HepG2 (cell line): ENCODE results near the gene PTPN3. TPM values are rescaled to one million over a fixed set of nuclear protein-coding genes. Genes with fewer than 3 reads are reported as not detected.

ENCODE experiments used
- HMG20B ChIP-seq: conservative IDR thresholded peaks from 2 replicates; pipeline ENCODE4 v1.6.1; 2016; ENCODE audit warnings: missing genetic modification reagents, missing compliant biosample characterization
- KLF15 ChIP-seq: sonication (generic); formaldehyde crosslinking; IDR thresholded peaks from 2 replicates; pipeline ENCODE4 v1.8.1; 2023; ENCODE audit warnings: borderline replicate concordance, mild to moderate bottlenecking, inconsistent platforms, missing genetic modification reagents, mixed read lengths
- KLF6 ChIP-seq: IDR thresholded peaks from 2 replicates; pipeline ENCODE4 v1.8.0; 2016; ENCODE audit warnings: missing biosample characterization, missing genetic modification reagents
- MAZ ChIP-seq, 2 experiments: sonication (generic) in 1 of 2; formaldehyde crosslinking in 1 of 2; IDR thresholded peaks; 2 replicates each; pipeline versions ENCODE4 v1.5.0 to v1.6.1; 2012 to 2020; ENCODE audit warnings: low read depth in 2 of 2, mild to moderate bottlenecking in 2 of 2, borderline replicate concordance in 1 of 2, improper control_type of control experiment in 1 of 2, low read length in 1 of 2, missing genetic modification reagents in 1 of 2, moderate library complexity in 1 of 2
- PLSCR1 ChIP-seq: sonication (generic); formaldehyde crosslinking; IDR thresholded peaks from 2 replicates; pipeline ENCODE4 v1.5.0; 2020; ENCODE audit warnings: missing genetic modification reagents, mild to moderate bottlenecking, borderline replicate concordance
- PREB ChIP-seq: sonication (generic); formaldehyde crosslinking; IDR thresholded peaks from 2 replicates; pipeline ENCODE4 v1.4.0; 2020; ENCODE audit warnings: missing genetic modification reagents
- SNAPC4 ChIP-seq: sonication (generic); formaldehyde crosslinking; IDR thresholded peaks from 2 replicates; pipeline ENCODE4 v1.4.0; 2020; ENCODE audit warnings: mild to moderate bottlenecking, missing genetic modification reagents
- SPEN ChIP-seq: sonication (generic); formaldehyde crosslinking; IDR thresholded peaks from 2 replicates; pipeline ENCODE4 v1.5.1; 2020; ENCODE audit warnings: low read depth, mild to moderate bottlenecking, missing genetic modification reagents
- SSRP1 ChIP-seq: IDR thresholded peaks from 2 replicates; pipeline ENCODE4 v1.6.1; 2016; ENCODE audit warnings: control low read depth
- TCF12 ChIP-seq, 2 experiments: fragments of 450-650 bp in 1 of 2; sonication (generic) in 1 of 2; formaldehyde crosslinking in 1 of 2; IDR thresholded peaks; 2 replicates each; pipeline versions ENCODE4 v1.6.1 to v1.8.0; 2017 to 2022; ENCODE audit warnings: antibody characterized with exemption in 1 of 2, mild to moderate bottlenecking in 1 of 2, missing genetic modification reagents in 1 of 2, moderate library complexity in 1 of 2
- TEAD3 ChIP-seq: optimal IDR thresholded peaks from 2 replicates; pipeline ENCODE3; 2016; ENCODE audit warnings: borderline replicate concordance
- ZNF710 ChIP-seq: sonication (generic); formaldehyde crosslinking; IDR thresholded peaks from 2 replicates; pipeline ENCODE4 v1.5.0; 2020; ENCODE audit warnings: mild to moderate bottlenecking, missing genetic modification reagents, borderline replicate concordance
- ZSCAN21 ChIP-seq: sonication (generic); formaldehyde crosslinking; IDR thresholded peaks from 2 replicates; pipeline ENCODE4 v1.8.0; 2022; ENCODE audit warnings: mild to moderate bottlenecking, missing genetic modification reagents, moderate library complexity, borderline replicate concordance
- polyA plus RNA-seq, 8 experiments: library from polyadenylated mRNA; depleted of rRNA in 3 of 8; stranded (reverse) in 7 of 8; unstranded in 1 of 8; fragments of >200 nt; fragmentation: Illumina TruSeq in 4 of 8; extraction: Trizol in 4 of 8; gene quantifications; 2 replicates each; pipeline versions ENCODE4 v1.2.1 to v1.2.3, GENCODE V29; 2011 to 2016; ENCODE audit warnings: low read depth in 4 of 8, missing spikeins in 1 of 8, mixed read lengths in 1 of 8; ENCODE audit not compliant: insufficient read depth in 1 of 8
- total RNA-seq, 5 experiments: library from RNA; depleted of rRNA; stranded (reverse); fragments of >200 nt; fragmentation: Illumina TruSeq; extraction: Trizol; gene quantifications; 2 replicates each; pipeline ENCODE4 v1.2.3, GENCODE V29; 2016; ENCODE audit warnings: low read depth in 1 of 5
- TF ChIP-seq, protein P1 (sequence below): sonication (generic); formaldehyde crosslinking; IDR thresholded peaks from 2 replicates; pipeline ENCODE4 v1.4.0; 2020; ENCODE audit warnings: missing genetic modification reagents
- TF ChIP-seq, protein P2 (sequence below): IDR thresholded peaks from 2 replicates; pipeline ENCODE4 v1.6.1; 2016; ENCODE audit warnings: mild to moderate bottlenecking

PTPN3 gene
- total and polyA plus RNA-seq, 2 of the 13 experiments (the other 11 are each of a cell fraction or from before 2014, with no cell fraction given): 5.6 to 20.5 TPM

GRCh38 chr9:109477258-109478050 lies 20.7 kb downstream of the PTPN3 start (continued):
- no peak for TF ChIP-seq SNAPC4 (CRISPR knock-in tag)
- peak; percentile 79; the same call in 1 of the 2 replicates for TF ChIP-seq SSRP1 (CRISPR knock-in tag)
- TF ChIP-seq ZNF710 (CRISPR knock-in tag): no peak
- TF ChIP-seq ZSCAN21 (CRISPR knock-in tag): 0 out of 2 replicates have a peak, but pooled peaks have one; percentile 52
- TF ChIP-seq, protein P1, sequence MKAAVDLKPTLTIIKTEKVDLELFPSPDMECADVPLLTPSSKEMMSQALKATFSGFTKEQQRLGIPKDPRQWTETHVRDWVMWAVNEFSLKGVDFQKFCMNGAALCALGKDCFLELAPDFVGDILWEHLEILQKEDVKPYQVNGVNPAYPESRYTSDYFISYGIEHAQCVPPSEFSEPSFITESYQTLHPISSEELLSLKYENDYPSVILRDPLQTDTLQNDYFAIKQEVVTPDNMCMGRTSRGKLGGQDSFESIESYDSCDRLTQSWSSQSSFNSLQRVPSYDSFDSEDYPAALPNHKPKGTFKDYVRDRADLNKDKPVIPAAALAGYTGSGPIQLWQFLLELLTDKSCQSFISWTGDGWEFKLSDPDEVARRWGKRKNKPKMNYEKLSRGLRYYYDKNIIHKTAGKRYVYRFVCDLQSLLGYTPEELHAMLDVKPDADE (CRISPR knock-in tag): no peak
- 0 out of 2 replicates have a peak, but pooled peaks have one; percentile 29 for TF ChIP-seq MAZ (IDR thresholded peaks at IDR 0.05; ENCODE audit: borderline replicate concordance, low read depth, low read length)
- peak; percentile 63 for TF ChIP-seq MAZ (CRISPR knock-in tag; IDR thresholded peaks at IDR 0.05; ENCODE audit: low read depth)
- TF ChIP-seq PLSCR1 (CRISPR knock-in tag): no peak
- TF ChIP-seq TCF12 (IDR thresholded peaks at IDR 0.05): no peak
- no peak for TF ChIP-seq TCF12 (CRISPR knock-in tag; IDR thresholded peaks at IDR 0.05)
- TF ChIP-seq PREB (CRISPR knock-in tag): no peak
- TF ChIP-seq HMG20B: 0 out of 2 replicates have a peak, but pooled peaks have one; percentile 8
- TF ChIP-seq SPEN (CRISPR knock-in tag): peak; percentile 71
- TF ChIP-seq KLF6 (CRISPR knock-in tag): no peak
- TF ChIP-seq TEAD3 (CRISPR knock-in tag): peak; percentile 29
- no peak for TF ChIP-seq KLF15 (CRISPR knock-in tag)
- TF ChIP-seq, protein P2, sequence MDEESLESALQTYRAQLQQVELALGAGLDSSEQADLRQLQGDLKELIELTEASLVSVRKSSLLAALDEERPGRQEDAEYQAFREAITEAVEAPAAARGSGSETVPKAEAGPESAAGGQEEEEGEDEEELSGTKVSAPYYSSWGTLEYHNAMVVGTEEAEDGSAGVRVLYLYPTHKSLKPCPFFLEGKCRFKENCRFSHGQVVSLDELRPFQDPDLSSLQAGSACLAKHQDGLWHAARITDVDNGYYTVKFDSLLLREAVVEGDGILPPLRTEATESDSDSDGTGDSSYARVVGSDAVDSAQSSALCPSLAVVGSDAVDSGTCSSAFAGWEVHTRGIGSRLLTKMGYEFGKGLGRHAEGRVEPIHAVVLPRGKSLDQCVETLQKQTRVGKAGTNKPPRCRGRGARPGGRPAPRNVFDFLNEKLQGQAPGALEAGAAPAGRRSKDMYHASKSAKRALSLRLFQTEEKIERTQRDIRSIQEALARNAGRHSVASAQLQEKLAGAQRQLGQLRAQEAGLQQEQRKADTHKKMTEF (CRISPR knock-in tag): peak; percentile 36; the same call in 1 of the 2 replicates
